HFFc6 (cell line): ENCODE measurements around the gene SMIM36. TPM values are rescaled to one million over a fixed set of nuclear protein-coding genes. Genes with fewer than 3 reads are reported as not detected.

Experiments used
- DNase-seq: peaks from one replicate; pipeline ENCODE4 v3.0.0-alpha.2; 2018
- H3K27ac Mint-ChIP-seq: 2 replicates; pipeline ENCODE4 v1.8.0; 2020; ENCODE audit warnings: mild to moderate bottlenecking, mixed read lengths
- H3K27me3 Mint-ChIP-seq: 2 replicates; pipeline ENCODE4 v1.8.0; 2021; ENCODE audit warnings: mild to moderate bottlenecking, moderate library complexity, mixed read lengths; ENCODE audit not compliant: insufficient read depth
- H3K36me3 Mint-ChIP-seq: 2 replicates; pipeline ENCODE4 v1.8.0; 2021; ENCODE audit warnings: low read depth, mixed read lengths
- H3K4me1 Mint-ChIP-seq: 2 replicates; pipeline ENCODE4 v1.8.0; 2020; ENCODE audit warnings: low read depth, mixed read lengths
- H3K4me3 Mint-ChIP-seq: 2 replicates; pipeline ENCODE4 v1.8.0; 2020; ENCODE audit warnings: mild to moderate bottlenecking, moderate library complexity, mixed read lengths
- H3K9me3 Mint-ChIP-seq: 2 replicates; pipeline ENCODE4 v1.8.0; 2020; ENCODE audit warnings: mild to moderate bottlenecking, mixed read lengths
- CTCF ChIP-seq: fragments of 200-600 bp; sonication (generic); IDR thresholded peaks from 2 replicates; pipeline ENCODE4 v1.5.0; 2021; ENCODE audit warnings: antibody characterized with exemption, mild to moderate bottlenecking
- long read RNA-seq: library from polyadenylated mRNA; unstranded; transcript quantifications from one replicate; pipeline ENCODE4 v2.0.0, GENCODE V29; 2019
- total RNA-seq, 6 experiments: library from RNA; stranded (reverse); fragmentation: NEBNext Ultra II Directional; extraction: Animal tissue kit (Norgen Biotek cat#: 25700); gene quantifications; 2 replicates in 1 of 6; 3 replicates in 5 of 6; pipeline ENCODE4 v1.2.3, GENCODE V29; 2021

The SMIM36 gene
- total RNA-seq = not detected
- long read RNA-seq = 0 reads

- Mint-ChIP-seq H3K27me3 (peaks cover 13% of the 10 kb centered on the region), H3K36me3 (no peaks in the 10 kb centered on the region), H3K4me3 (no peak within 1 kb of the TSS), H3K4me1 (no peaks in the 10 kb centered on the region), H3K27ac (no peak within 1 kb of the TSS), H3K9me3 (no peaks in the 10 kb centered on the region)
- DNase-seq = no peak
- no peak for TF ChIP-seq CTCF
These were observed at the start of gene SMIM36 for GRCh38 chr17:55510986-55511721. Gene SMIM36, minus strand, starts transcription at chr17:55511452.

- no peak for DNase-seq
- Mint-ChIP-seq H3K36me3 (no peaks in the 10 kb centered on the region), H3K27me3 (peaks cover 20% of the 10 kb centered on the region), H3K9me3 (no peaks in the 10 kb centered on the region), H3K4me3 (no peak overlapping the region), H3K4me1 (no peaks in the 10 kb centered on the region), H3K27ac (no peak overlapping the region)
- no peak for TF ChIP-seq CTCF
These were observed 44.5 kb upstream of the SMIM36 start for GRCh38 chr17:55555772-55556171.

- H3K27me3 Mint-ChIP-seq = peaks cover 22% of the 10 kb centered on the region
- peak; percentile 66 for TF ChIP-seq CTCF
- H3K4me3 Mint-ChIP-seq = no peak overlapping the region
- H3K9me3 Mint-ChIP-seq = no peaks in the 10 kb centered on the region
- no peaks in the 10 kb centered on the region for H3K4me1 Mint-ChIP-seq
- DNase-seq = no peak
- H3K36me3 Mint-ChIP-seq = no peaks in the 10 kb centered on the region
- H3K27ac Mint-ChIP-seq = no peak overlapping the region
These were observed 37.9 kb upstream of the SMIM36 start for GRCh38 chr17:55549140-55549539.

GRCh38 chr17:55546991-55547664 is 35.9 kb upstream of the SMIM36 start:
- Mint-ChIP-seq H3K4me3 (no peak overlapping the region), H3K9me3 (no peaks in the 10 kb centered on the region), H3K27ac (no peak overlapping the region), H3K4me1 (no peaks in the 10 kb centered on the region), H3K27me3 (peaks cover 22% of the 10 kb centered on the region), H3K36me3 (no peaks in the 10 kb centered on the region)
- no peak for TF ChIP-seq CTCF
- DNase-seq = no peak

- no peaks in the 10 kb centered on the region for H3K4me1 Mint-ChIP-seq
- DNase-seq = no peak
- no peaks in the 10 kb centered on the region for H3K9me3 Mint-ChIP-seq
- peaks cover 22% of the 10 kb centered on the region for H3K27me3 Mint-ChIP-seq
- no peaks in the 10 kb centered on the region for H3K36me3 Mint-ChIP-seq
- no peak for TF ChIP-seq CTCF
- H3K27ac Mint-ChIP-seq = no peak overlapping the region
- H3K4me3 Mint-ChIP-seq = no peak overlapping the region
These were observed 35.2 kb upstream of the SMIM36 start for GRCh38 chr17:55546481-55546880.
